ENCODE results near the gene PCDHGA9.

DNA sequence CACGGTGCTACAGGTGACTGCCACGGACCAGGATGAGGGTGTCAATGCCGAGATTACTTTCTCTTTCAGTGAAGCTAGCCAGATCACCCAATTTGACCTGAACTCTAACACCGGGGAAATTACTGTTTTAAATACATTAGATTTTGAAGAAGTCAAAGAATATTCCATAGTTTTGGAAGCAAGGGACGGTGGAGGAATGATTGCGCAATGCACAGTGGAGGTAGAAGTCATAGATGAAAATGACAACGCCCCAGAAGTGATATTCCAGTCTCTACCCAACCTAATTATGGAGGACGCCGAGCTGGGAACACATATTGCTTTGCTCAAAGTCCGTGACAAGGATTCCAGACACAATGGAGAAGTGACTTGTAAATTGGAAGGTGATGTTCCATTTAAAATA, 13.9 kb upstream of the PCDHGA9 start:
- TF ChIP-seq EZH2phosphoT487 (IDR thresholded peaks at IDR 0.05; ENCODE audit: low read length) (no peak), EZH2 (optimal IDR thresholded peaks at IDR 0.05; ENCODE audit: low read depth, low read length) (no peak), CTCF (IDR thresholded peaks at IDR 0.05; ENCODE audit: low read length) (no peak)
